ENCODE results near the gene ENTR1. TPM values are rescaled to one million over a fixed set of nuclear protein-coding genes. Genes with fewer than 3 reads are reported as not detected.
A peak's percentile ranks its signal among the peaks of the same experiment; 100 is the strongest.

The ENTR1 gene
- polyA plus RNA-seq, 3 donors = 3.3 to 60.0 (median 9.6) TPM

DNA sequence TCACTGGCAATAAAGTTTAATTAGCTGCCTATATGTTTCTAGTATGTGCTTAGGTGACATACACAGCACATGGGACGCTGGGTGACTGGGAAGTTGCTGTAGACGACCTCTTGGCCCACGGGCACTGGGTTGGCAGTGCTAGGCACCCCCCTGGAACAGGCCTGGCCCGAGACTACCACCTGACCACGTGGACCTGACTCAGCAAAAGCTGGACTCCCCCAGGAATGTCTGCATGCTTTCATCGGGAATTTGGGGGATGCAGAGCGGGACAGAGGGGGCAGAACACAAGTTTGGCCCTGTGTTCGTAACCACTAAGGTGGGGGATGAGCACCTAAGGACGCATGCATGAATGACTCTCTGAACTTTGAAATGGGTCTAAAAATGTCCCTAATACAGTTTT, 45.8 kb upstream of the ENTR1 start:
- peaks cover 88 to 90% of the 10 kb centered on the region in 2 donors for H3K36me3 ChIP-seq (replicated peaks in 1 of 2; ENCODE audit: control insufficient read depth in 1 of 2, insufficient read depth in 2 of 2, low read length in 2 of 2)
- no peaks in the 10 kb centered on the region for H3K9me3 ChIP-seq (replicated peaks in 1 of 2; ENCODE audit: control insufficient read depth in 1 of 2, insufficient read depth in 1 of 2, low read length in 2 of 2)
- H3K27ac ChIP-seq (ENCODE audit: low read depth in 1 of 2, low read length in 2 of 2) = no peak overlapping the region
- H3K79me2 ChIP-seq (ENCODE audit: insufficient read depth, low read length) = no peaks in the 10 kb centered on the region
- no peak overlapping the region for H2AFZ ChIP-seq (ENCODE audit: insufficient read depth, low read depth, low read length, poor library complexity, severe bottlenecking)
- H3K4me2 ChIP-seq (replicated peaks; ENCODE audit: extremely low read depth, low read length, poor library complexity, severe bottlenecking) = no peak overlapping the region
- TF ChIP-seq, protein P1, sequence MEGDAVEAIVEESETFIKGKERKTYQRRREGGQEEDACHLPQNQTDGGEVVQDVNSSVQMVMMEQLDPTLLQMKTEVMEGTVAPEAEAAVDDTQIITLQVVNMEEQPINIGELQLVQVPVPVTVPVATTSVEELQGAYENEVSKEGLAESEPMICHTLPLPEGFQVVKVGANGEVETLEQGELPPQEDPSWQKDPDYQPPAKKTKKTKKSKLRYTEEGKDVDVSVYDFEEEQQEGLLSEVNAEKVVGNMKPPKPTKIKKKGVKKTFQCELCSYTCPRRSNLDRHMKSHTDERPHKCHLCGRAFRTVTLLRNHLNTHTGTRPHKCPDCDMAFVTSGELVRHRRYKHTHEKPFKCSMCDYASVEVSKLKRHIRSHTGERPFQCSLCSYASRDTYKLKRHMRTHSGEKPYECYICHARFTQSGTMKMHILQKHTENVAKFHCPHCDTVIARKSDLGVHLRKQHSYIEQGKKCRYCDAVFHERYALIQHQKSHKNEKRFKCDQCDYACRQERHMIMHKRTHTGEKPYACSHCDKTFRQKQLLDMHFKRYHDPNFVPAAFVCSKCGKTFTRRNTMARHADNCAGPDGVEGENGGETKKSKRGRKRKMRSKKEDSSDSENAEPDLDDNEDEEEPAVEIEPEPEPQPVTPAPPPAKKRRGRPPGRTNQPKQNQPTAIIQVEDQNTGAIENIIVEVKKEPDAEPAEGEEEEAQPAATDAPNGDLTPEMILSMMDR (IDR thresholded peaks at IDR 0.05) = no peak
- intact Hi-C loops (cut with micrococcal nuclease) = no loop called here
- peaks cover 51% of the 10 kb centered on the region for H4K20me1 ChIP-seq (ENCODE audit: insufficient read depth, low read length)
- H3K4me3 ChIP-seq (replicated peaks in 1 of 3; ENCODE audit: low read depth in 2 of 3, low read length in 3 of 3) = no peak overlapping the region
- Mint-ChIP-seq H3K4me1 (no peaks in the 10 kb centered on the region), H3K4me3 (no peak overlapping the region), H3K9me3 (peaks cover 0 to 2% (median 0%) of the 10 kb centered on the region in 7 donors), H3K36me3 (peaks cover 81 to 99% of the 10 kb centered on the region in 2 donors), H3K27ac (peak overlapping the region in 2 of 7 donors; percentile 11 to 45), H3K27me3 (ENCODE audit: low read depth in 3 of 3) (peaks cover 0 to 1% (median 0%) of the 10 kb centered on the region in 3 donors)
- no peaks in the 10 kb centered on the region for H3K4me1 ChIP-seq (ENCODE audit: control insufficient read depth in 1 of 2, insufficient read depth in 2 of 2, low read length in 2 of 2)
- H3K9ac ChIP-seq (ENCODE audit: insufficient read depth, low read length, poor library complexity, severe bottlenecking) = no peak overlapping the region
- WGBS (ENCODE audit: insufficient coverage) = 93% methylated on average over 9 of the region's 9 CpGs
- no peaks in the 10 kb centered on the region for H3K27me3 ChIP-seq (ENCODE audit: control insufficient read depth in 2 of 2, insufficient read depth in 2 of 2, low read length in 2 of 2)
- no peak for DNase-seq

DNA sequence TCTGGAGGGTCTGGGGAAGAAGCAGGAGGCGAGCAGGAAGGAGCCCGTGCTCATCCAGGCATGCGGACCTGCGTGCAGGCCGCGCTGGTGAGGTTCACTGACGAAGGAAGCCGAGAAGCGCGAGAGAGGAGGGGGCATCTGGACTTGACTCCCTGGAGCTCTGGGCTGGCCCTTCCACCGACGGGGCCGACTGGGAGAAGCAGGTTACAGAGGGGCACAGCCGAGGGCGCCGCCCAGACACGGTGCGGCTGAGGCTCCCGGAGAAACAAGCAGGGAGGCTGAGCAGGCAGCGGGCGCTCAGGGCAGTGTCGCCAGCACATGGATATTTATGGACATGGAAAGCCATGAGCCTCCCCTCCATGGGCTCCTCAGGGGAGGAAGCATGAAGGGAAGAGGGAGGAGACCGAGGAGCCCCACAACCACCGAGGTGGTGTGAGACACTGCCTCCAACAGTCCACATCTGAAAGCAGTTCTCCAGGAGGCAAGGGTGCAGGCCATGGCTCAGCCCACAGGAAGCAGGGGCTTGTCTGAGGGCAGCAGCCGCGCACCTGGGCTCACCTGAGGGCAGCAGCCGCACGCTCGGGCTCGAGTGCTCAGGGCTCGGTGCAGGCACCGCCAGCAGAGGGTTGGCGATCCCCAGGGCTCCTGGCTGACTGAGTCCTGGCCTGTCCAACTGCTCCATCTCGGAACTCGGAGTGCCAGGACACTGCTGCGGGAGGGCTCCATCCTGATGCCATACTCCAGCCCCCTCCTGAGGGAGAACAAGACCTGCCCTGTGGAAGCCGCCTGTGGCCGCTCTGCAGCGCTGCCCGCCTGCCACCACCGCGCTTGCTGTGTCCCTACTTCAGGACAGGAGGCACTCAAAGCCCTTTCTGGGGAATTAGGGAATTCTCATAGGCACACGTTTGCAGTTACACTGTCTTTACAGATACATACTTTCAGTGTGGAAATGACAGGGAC, 44.9 kb upstream of the ENTR1 start:
- Histone ChIP-seq H3K4me1 (ENCODE audit: control insufficient read depth in 1 of 2, insufficient read depth in 2 of 2, low read length in 2 of 2) (no peaks in the 10 kb centered on the region), H3K79me2 (ENCODE audit: insufficient read depth, low read length) (no peaks in the 10 kb centered on the region), H3K9ac (ENCODE audit: insufficient read depth, low read length, poor library complexity, severe bottlenecking) (no peak overlapping the region), H3K4me3 (replicated peaks in 1 of 3; ENCODE audit: low read depth in 2 of 3, low read length in 3 of 3) (no peak overlapping the region), H3K9me3 (replicated peaks in 1 of 2; ENCODE audit: control insufficient read depth in 1 of 2, insufficient read depth in 1 of 2, low read length in 2 of 2) (no peaks in the 10 kb centered on the region), H3K27ac (ENCODE audit: low read depth in 1 of 2, low read length in 2 of 2) (no peak overlapping the region), H4K20me1 (ENCODE audit: insufficient read depth, low read length) (peaks cover 52% of the 10 kb centered on the region), H2AFZ (ENCODE audit: insufficient read depth, low read depth, low read length, poor library complexity, severe bottlenecking) (no peak overlapping the region), H3K4me2 (replicated peaks; ENCODE audit: extremely low read depth, low read length, poor library complexity, severe bottlenecking) (no peak overlapping the region), H3K27me3 (ENCODE audit: control insufficient read depth in 2 of 2, insufficient read depth in 2 of 2, low read length in 2 of 2) (no peaks in the 10 kb centered on the region), H3K36me3 (replicated peaks in 1 of 2; ENCODE audit: control insufficient read depth in 1 of 2, insufficient read depth in 2 of 2, low read length in 2 of 2) (peaks cover 88 to 91% of the 10 kb centered on the region in 2 donors)
- Mint-ChIP-seq H3K4me1 (no peaks in the 10 kb centered on the region), H3K4me3 (no peak overlapping the region), H3K27me3 (ENCODE audit: low read depth in 3 of 3) (peaks cover 0 to 1% (median 0%) of the 10 kb centered on the region in 3 donors), H3K27ac (peak overlapping the region in 5 of 7 donors; percentile 14 to 71 (median 53)), H3K9me3 (peaks cover 0 to 2% (median 0%) of the 10 kb centered on the region in 7 donors), H3K36me3 (peaks cover 83 to 99% of the 10 kb centered on the region in 2 donors)
- WGBS (ENCODE audit: insufficient coverage) = 96% methylated on average over 40 of the region's 43 CpGs
- no peak for DNase-seq
- TF ChIP-seq, protein P1 (IDR thresholded peaks at IDR 0.05) = no peak
- intact Hi-C loops (cut with micrococcal nuclease) = no loop called here

Data from CD14-positive monocyte (primary cell).